HEK293T (cell line): Measurements from ENCODE around the gene FAP.

Experiments
- ARNT ChIP-seq: fragments of 450-650 bp; IDR thresholded peaks from 2 replicates; pipeline ENCODE4 v1.6.1; 2017; ENCODE audit warnings: mild to moderate bottlenecking
- ELF4 ChIP-seq: fragments of 450-650 bp; IDR thresholded peaks from 2 replicates; pipeline ENCODE4 v1.6.1; 2017; ENCODE audit warnings: antibody characterized with exemption
- HDGF ChIP-seq: fragments of 450-650 bp; IDR thresholded peaks from 2 replicates; pipeline ENCODE4 v1.6.1; 2017; ENCODE audit warnings: antibody characterized with exemption, borderline replicate concordance
- SUZ12 ChIP-seq: fragments of 450-650 bp; IDR thresholded peaks from 2 replicates; pipeline ENCODE4 v1.6.1; 2016; ENCODE audit warnings: mild to moderate bottlenecking
- TF ChIP-seq, protein P1 (sequence below): fragments of 450-650 bp; IDR thresholded peaks from 2 replicates; pipeline ENCODE4 v1.6.1; 2016

- TF ChIP-seq ELF4 (no peak), ARNT (no peak), HDGF (no peak), SUZ12 (no peak)
- TF ChIP-seq, protein P1, sequence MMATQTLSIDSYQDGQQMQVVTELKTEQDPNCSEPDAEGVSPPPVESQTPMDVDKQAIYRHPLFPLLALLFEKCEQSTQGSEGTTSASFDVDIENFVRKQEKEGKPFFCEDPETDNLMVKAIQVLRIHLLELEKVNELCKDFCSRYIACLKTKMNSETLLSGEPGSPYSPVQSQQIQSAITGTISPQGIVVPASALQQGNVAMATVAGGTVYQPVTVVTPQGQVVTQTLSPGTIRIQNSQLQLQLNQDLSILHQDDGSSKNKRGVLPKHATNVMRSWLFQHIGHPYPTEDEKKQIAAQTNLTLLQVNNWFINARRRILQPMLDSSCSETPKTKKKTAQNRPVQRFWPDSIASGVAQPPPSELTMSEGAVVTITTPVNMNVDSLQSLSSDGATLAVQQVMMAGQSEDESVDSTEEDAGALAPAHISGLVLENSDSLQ: no peak
Measured at GRCh38 chr2:162156149-162156548, 87.1 kb downstream of the FAP start.
